Measurements from ENCODE around the gene SLC9A8. TPM values are rescaled to one million over a fixed set of nuclear protein-coding genes. Genes with fewer than 3 reads are reported as not detected.

SLC9A8 gene
- total RNA-seq, 4 donors from 2014 or later: 12.4 to 20.4 (median 15.1) TPM

GRCh38 chr20:49808753-49809152 is 3.9 kb upstream of the SLC9A8 start:
- peaks cover 9% of the 10 kb centered on the region in 2 donors for H3K4me1 ChIP-seq
- DNase-seq (no peak), ATAC-seq (no peak)
- in situ Hi-C loops (cut with MboI; ENCODE audit: low sequenced_read_pairs in 4 of 4): no loop called here
- intact Hi-C loops (cut with DNase I; ENCODE audit: low total_unique reads): no loop called here
- no peaks in the 10 kb centered on the region for H3K9me3 ChIP-seq
- no peaks in the 10 kb centered on the region for H3K36me3 ChIP-seq
- no peaks in the 10 kb centered on the region for H3K27me3 ChIP-seq
- H3K4me3 ChIP-seq: no peak overlapping the region
- H3K27ac ChIP-seq: no peak overlapping the region
- no peak for TF ChIP-seq POLR2A (IDR thresholded peaks at IDR 0.05)
- TF ChIP-seq, protein P1, sequence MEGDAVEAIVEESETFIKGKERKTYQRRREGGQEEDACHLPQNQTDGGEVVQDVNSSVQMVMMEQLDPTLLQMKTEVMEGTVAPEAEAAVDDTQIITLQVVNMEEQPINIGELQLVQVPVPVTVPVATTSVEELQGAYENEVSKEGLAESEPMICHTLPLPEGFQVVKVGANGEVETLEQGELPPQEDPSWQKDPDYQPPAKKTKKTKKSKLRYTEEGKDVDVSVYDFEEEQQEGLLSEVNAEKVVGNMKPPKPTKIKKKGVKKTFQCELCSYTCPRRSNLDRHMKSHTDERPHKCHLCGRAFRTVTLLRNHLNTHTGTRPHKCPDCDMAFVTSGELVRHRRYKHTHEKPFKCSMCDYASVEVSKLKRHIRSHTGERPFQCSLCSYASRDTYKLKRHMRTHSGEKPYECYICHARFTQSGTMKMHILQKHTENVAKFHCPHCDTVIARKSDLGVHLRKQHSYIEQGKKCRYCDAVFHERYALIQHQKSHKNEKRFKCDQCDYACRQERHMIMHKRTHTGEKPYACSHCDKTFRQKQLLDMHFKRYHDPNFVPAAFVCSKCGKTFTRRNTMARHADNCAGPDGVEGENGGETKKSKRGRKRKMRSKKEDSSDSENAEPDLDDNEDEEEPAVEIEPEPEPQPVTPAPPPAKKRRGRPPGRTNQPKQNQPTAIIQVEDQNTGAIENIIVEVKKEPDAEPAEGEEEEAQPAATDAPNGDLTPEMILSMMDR (IDR thresholded peaks at IDR 0.05 in 4 of 5, conservative IDR thresholded peaks at IDR 0.05 in 1 of 5): no peak

DNA sequence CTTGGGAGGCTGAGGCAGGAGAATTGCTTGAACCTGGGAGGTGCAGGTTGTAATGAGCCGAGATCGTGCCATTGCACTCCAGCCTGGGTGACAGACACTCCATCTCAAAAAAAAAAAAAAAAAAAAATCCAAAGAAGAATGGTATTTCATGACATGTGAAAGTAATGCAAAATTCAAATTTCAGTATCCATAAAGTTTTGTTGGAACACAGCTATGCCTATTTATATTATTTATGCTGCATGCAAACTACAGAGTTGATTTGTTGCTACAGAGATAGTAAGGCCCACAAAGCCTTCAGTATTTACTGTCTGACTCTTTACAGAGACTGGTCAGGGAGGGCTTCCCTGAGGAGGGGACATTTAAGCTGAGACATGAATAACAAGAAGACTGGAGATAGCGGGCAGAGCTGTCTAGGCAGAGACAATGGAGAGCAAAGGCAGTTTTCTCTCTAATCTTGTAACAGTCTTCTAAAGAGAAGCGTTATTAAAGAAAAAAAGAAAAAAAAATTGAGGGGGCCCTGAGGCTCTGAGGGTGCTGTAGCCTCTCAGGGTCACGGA is 2.7 kb upstream of the SLC9A8 start:
- intact Hi-C loops (cut with DNase I; ENCODE audit: low total_unique reads): loop anchor here (5.0 kb wide), 1 partner anchor 102 kb away; no protein-coding TSS in a partner anchor
- peaks cover 0 to under 1% of the 10 kb centered on the region in 2 donors for H3K36me3 ChIP-seq
- H3K4me1 ChIP-seq: peaks cover 21% of the 10 kb centered on the region in 2 donors
- H3K27ac ChIP-seq: no peak overlapping the region
- ATAC-seq: no peak
- DNase-seq: no peak
- H3K9me3 ChIP-seq: no peaks in the 10 kb centered on the region
- TF ChIP-seq, protein P1 (IDR thresholded peaks at IDR 0.05 in 4 of 5, conservative IDR thresholded peaks at IDR 0.05 in 1 of 5): no peak
- in situ Hi-C loops (cut with MboI; ENCODE audit: low sequenced_read_pairs in 4 of 4): no loop called here
- H3K27me3 ChIP-seq: no peaks in the 10 kb centered on the region
- no peak overlapping the region for H3K4me3 ChIP-seq

- intact Hi-C loops (cut with DNase I; ENCODE audit: low total_unique reads): loop anchor here (5.0 kb wide), 1 partner anchor 102 kb away; no protein-coding TSS in a partner anchor
Measured at GRCh38 chr20:49810491-49811190, 2.0 kb upstream of the SLC9A8 start.

GRCh38 chr20:49811825-49812506 is 662 bp upstream of the SLC9A8 start:
- in situ Hi-C loops (cut with MboI; ENCODE audit: low sequenced_read_pairs in 4 of 4): no loop called here
- ATAC-seq: peak; percentile 1 to 5
- Histone ChIP-seq H3K27me3 (no peaks in the 10 kb centered on the region), H3K4me1 (peaks cover 22 to 24% of the 10 kb centered on the region in 2 donors), H3K36me3 (peaks cover 0 to 13% of the 10 kb centered on the region in 2 donors), H3K4me3 (peak overlapping the region; percentile 65 to 100 (median 80)), H3K27ac (peak overlapping the region; percentile 91 to 100 (median 96)), H3K9me3 (no peaks in the 10 kb centered on the region)
- TF ChIP-seq, protein P1 (IDR thresholded peaks at IDR 0.05 in 4 of 5, conservative IDR thresholded peaks at IDR 0.05 in 1 of 5): no peak
- TF ChIP-seq POLR2A (IDR thresholded peaks at IDR 0.05): no peak
- intact Hi-C loops (cut with DNase I; ENCODE audit: low total_unique reads): loop anchor here (2.0 to 5.0 kb wide), 3 partner anchors 65 to 100 kb away; no protein-coding TSS in a partner anchor
- DNase-seq: no peak

More at GRCh38 chr20:49810491-49811190, 2.0 kb upstream of the SLC9A8 start:
- DNase-seq: no peak
- in situ Hi-C loops (cut with MboI; ENCODE audit: low sequenced_read_pairs in 4 of 4): no loop called here
- no peak for TF ChIP-seq POLR2A (IDR thresholded peaks at IDR 0.05)
- TF ChIP-seq, protein P1 (IDR thresholded peaks at IDR 0.05 in 4 of 5, conservative IDR thresholded peaks at IDR 0.05 in 1 of 5): no peak
- Histone ChIP-seq H3K27ac (peak overlapping the region; percentile 91 to 100 (median 96)), H3K4me1 (peaks cover 22 to 24% of the 10 kb centered on the region in 2 donors), H3K4me3 (no peak overlapping the region), H3K9me3 (no peaks in the 10 kb centered on the region), H3K27me3 (no peaks in the 10 kb centered on the region), H3K36me3 (peaks cover 0 to 8% of the 10 kb centered on the region in 2 donors)
- no peak for ATAC-seq

All from gastrocnemius medialis (tissue), 4 donors.